ENCODE results near the gene TUBA8.
A peak's percentile ranks its signal among the peaks of the same experiment; 100 is the strongest.
"Not testable (repeated sequence)": the region's sequence is repeated elsewhere in the genome, so short reads cannot be mapped to it uniquely, and the experiment has no call there.

The TUBA8 gene

DNA sequence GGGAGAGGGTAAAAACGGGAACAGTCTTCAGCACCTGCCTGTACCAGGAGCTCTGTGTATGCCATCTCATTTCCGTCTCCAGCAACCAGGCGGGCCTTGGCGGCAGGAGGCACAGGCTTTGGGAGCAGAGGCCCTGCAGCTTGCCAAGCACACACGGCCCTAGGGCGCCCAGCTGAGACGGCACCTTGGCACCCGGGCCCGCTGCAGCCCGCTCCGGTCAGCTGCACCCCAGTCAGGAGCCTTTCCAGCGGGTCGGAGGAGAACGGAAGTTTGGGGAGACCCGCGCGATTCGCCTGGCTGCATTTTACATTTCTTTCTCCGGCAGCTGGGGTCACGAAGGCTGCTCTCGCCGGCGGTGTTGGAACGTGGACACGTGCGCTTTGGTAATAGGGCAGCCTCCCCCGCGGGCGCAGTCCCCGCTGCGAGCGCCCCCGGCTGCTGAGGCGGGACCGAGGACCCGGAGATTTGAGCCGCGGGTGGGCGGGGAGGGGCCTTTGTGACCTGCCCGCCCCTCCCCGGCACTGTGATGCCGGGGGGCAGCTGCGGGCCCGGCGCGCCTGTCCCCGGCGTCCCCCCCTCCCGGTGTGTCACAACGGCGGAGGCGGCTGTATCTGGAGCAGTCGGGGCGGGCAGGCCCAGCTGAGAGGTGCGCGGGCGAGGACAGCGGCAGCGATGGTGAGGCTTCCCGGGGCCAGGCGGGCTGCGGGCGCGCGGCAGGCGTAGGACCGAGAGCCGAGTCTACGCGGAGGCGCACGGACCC is at the start of gene TUBA8:
Gene TUBA8, plus strand, starts transcription at position 616 of the 760 bp plus-strand sequence. Its CDS starts 57 bp downstream, at position 673.
- Histone ChIP-seq H3K27ac (peak within 1 kb of the TSS; percentile 32 to 78), H3K4me3 (peak within 1 kb of the TSS; percentile 72)
- DNase-seq (ENCODE audit: low spot score): no peak
- TF ChIP-seq, protein P1, sequence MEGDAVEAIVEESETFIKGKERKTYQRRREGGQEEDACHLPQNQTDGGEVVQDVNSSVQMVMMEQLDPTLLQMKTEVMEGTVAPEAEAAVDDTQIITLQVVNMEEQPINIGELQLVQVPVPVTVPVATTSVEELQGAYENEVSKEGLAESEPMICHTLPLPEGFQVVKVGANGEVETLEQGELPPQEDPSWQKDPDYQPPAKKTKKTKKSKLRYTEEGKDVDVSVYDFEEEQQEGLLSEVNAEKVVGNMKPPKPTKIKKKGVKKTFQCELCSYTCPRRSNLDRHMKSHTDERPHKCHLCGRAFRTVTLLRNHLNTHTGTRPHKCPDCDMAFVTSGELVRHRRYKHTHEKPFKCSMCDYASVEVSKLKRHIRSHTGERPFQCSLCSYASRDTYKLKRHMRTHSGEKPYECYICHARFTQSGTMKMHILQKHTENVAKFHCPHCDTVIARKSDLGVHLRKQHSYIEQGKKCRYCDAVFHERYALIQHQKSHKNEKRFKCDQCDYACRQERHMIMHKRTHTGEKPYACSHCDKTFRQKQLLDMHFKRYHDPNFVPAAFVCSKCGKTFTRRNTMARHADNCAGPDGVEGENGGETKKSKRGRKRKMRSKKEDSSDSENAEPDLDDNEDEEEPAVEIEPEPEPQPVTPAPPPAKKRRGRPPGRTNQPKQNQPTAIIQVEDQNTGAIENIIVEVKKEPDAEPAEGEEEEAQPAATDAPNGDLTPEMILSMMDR (IDR thresholded peaks at IDR 0.05): no peak

DNA sequence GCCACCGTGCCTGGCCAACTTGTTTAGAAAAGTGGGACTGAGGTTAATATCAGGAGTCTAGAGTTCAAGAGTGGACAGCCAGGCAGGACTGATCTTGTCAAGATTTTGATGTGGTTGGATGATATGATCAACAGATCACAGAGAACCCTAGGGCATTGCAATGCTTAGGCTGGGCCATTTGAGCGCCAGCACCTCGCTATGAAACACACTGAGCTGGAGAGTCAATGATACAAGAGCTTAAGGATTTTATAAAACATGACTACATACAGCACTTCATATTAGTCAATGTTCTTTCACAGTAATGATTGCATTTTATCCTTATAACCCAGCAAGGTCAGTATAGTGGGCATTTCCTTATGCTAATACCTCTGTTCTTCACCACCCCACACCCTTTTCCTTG is 48.2 kb upstream of the TUBA8 start:
- TF ChIP-seq, protein P1 (IDR thresholded peaks at IDR 0.05): no peak
- Histone ChIP-seq H3K4me3 (no peak overlapping the region), H3K27ac (no peak overlapping the region)
- DNase-seq (ENCODE audit: low spot score): no peak

DNA sequence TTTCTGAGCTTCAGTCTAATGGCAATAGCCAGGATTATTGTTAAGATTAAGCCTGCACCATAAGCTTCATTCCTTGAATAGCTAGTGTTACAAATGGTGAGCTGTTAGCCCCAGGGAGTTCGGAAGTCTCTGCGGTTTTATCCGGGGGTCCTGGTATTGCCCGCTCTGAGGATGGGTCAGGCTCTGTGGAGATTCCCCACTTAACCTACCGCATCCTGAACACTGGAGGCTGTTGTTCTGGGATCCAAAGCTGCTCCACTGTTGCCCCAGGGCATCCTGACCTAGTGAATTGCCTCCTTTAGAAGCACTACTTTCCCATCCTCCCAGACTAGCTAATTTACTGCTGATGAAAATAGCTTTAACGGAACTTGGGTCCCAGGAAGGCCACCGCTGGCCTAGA is 47.3 kb upstream of the TUBA8 start:
- Histone ChIP-seq H3K27ac (no peak overlapping the region), H3K4me3 (no peak overlapping the region)
- TF ChIP-seq, protein P1 (IDR thresholded peaks at IDR 0.05): no peak
- no peak for DNase-seq (ENCODE audit: low spot score)

DNA sequence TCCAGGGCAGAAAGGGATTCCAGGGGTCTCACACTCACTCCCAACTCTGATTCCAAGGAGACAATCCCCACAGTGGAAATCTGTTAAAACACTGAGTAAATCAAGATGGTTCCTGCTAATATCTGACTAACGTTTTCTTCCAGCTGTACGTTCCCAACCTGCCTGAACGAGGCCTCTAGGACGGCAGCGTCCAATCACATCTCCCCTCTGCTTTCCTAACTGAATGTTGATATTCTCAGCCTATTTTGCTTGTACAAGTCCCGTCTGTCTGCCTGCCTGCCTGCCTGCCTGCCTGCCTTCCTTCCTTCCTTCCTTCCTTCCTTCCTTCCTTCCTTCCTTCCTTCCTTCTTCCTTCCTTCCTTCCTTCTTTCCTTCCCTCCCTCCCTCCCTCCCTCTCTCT is 46.9 kb upstream of the TUBA8 start:
- DNase-seq (ENCODE audit: low spot score); H3K4me3 ChIP-seq; H3K27ac ChIP-seq: not testable (repeated sequence)

DNA sequence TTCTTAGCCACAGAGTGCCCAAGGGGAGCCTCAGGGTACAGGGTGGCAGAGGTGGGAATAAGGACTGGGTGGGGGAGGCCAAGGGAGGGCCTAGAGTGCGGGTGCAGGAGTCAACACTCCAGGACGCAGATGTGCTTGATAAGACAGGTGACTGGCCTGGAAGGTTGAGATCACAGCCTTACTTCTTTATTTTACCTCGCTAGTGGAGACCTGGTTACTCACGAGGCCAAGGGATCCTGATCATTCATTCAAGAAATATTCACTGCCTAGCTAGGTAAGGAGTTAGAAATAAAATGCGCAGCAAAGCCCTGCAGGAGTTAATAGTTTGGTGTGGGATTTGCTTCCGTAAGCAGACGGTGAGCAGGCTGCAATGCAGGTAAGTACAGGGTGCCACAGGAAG is 46.0 kb upstream of the TUBA8 start:
- no peak overlapping the region for H3K4me3 ChIP-seq
- no peak overlapping the region for H3K27ac ChIP-seq
- TF ChIP-seq, protein P1 (IDR thresholded peaks at IDR 0.05): no peak
- no peak for DNase-seq (ENCODE audit: low spot score)

DNA sequence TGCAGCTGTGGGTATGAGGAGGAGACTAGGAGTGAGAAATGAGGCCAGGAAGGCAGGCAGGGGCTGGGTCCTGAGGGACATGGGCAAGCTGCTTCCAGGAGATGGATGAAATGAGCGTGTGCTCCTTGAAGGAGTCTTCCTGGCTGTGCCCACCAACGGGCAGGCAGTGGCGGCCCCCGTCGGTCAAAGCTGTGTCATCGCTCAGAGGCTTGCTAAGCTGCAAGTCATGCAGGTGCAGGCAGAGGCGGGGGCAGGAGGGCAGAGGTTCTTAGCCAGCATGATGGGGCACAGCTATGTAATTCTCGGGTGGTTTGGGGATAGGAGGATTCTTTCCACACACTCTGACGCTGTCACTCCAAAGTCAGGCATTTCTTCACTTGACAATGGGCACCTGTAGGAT is 45.4 kb upstream of the TUBA8 start:
- Histone ChIP-seq H3K4me3 (no peak overlapping the region), H3K27ac (no peak overlapping the region)
- TF ChIP-seq, protein P1 (IDR thresholded peaks at IDR 0.05): no peak
- no peak for DNase-seq (ENCODE audit: low spot score)

DNA sequence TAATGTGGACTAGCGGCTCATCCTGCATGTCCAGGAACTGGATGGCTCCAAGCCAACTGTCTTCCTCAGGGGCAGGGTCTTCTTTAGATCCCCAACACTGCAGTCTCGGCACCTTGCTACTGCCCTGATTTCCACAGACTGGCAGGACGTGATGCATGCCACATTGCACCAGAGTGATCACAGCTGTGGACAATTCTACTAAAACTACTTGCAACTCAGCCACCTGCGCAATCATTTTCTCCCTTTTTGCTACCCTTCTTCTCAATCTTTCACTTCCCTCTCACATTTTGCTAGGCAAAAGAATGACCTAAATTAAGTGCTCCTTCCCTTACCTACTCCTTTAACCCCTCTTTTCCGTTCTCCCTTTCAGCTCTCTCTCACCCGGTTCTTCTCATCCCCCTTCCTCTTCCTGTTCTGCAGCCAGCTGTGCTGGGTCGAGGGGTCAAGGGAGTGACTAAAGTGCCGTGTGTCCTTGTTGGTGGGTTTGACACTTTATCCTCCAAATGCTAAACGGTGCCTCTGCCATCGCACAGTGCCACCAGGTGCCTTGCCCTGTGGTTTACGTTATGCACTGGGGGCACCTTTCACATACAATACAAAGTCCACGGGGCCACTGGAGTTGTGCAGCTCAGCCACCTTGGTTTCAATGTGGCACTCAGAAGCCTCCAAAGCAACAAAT is 44.3 kb upstream of the TUBA8 start:
- Histone ChIP-seq H3K27ac (peak overlapping the region in 1 of 2 donors; percentile 84), H3K4me3 (no peak overlapping the region)
- no peak for DNase-seq (ENCODE audit: low spot score)
- TF ChIP-seq, protein P1 (IDR thresholded peaks at IDR 0.05): no peak

All from coronary artery (tissue), 2 donors.